ENCODE measurements around the gene XYLB. TPM values are rescaled to one million over a fixed set of nuclear protein-coding genes. Genes with fewer than 3 reads are reported as not detected.

XYLB gene
- total RNA-seq = 3.2 and 3.5 TPM in 2 replicates

GRCh38 chr3:38346587-38347410 is at the start of gene XYLB:
TSS of gene XYLB (plus strand) at chr3:38346785. CDS start at chr3:38346869, 84 bp downstream.

GRCh38 chr3:38453075-38453912 is 106.7 kb downstream of the XYLB start, which contains the start of gene ACVR2B:
TSS of gene ACVR2B (plus strand) at chr3:38453890. CDS start at chr3:38454323, 433 bp downstream.

Other genes starting within 250 kb of the XYLB start
- gene ACAA1, start 209.7 kb upstream of the XYLB start, total RNA-seq = 41.1 and 45.3 TPM in 2 replicates
- gene MYD88, start 208.1 kb upstream of the XYLB start, total RNA-seq = 12.1 and 12.8 TPM in 2 replicates
- 31.0 and 40.4 TPM in 2 replicates for gene OXSR1, start 181.2 kb upstream of the XYLB start, total RNA-seq
- gene SLC22A13, start 81.0 kb upstream of the XYLB start, total RNA-seq = 0.09 and 0.38 TPM in 2 replicates
- gene SLC22A14, start 64.5 kb upstream of the XYLB start, total RNA-seq = 0.09 TPM in 2 replicates
- gene ACVR2B, start 107.1 kb downstream of the XYLB start, total RNA-seq = 3.4 and 4.3 TPM in 2 replicates
- 12.3 and 12.9 TPM in 2 replicates for gene EXOG, start 149.6 kb downstream of the XYLB start, total RNA-seq

Data from endothelial cell of coronary artery (primary cell).